Effector memory CD8-positive, alpha-beta T cell (primary cell): ENCODE measurements around the gene CD86.

Source experiments
- ATAC-seq: fragments of 150-1000 bp; cut with Tn5 transposase; replicated peaks from 2 replicates; pipeline ENCODE4 v1.10.0; 2021; ENCODE audit warnings: mild to moderate bottlenecking, moderate library complexity
- DNase-seq, 3 experiments: peaks; one replicate each; pipeline ENCODE4 v3.0.0; 2021
- H3K27ac Mint-ChIP-seq, 2 donors: one replicate each; pipeline ENCODE4 v1.8.0; 2022; ENCODE audit warnings: mild to moderate bottlenecking in 2 of 2, mixed read lengths in 2 of 2, moderate library complexity in 2 of 2
- H3K27me3 Mint-ChIP-seq, 2 donors: one replicate each; pipeline ENCODE4 v1.8.0; 2022; ENCODE audit warnings: mixed read lengths in 2 of 2
- H3K36me3 Mint-ChIP-seq: one replicate; pipeline ENCODE4 v1.8.0; 2022; ENCODE audit warnings: mild to moderate bottlenecking, moderate library complexity, mixed read lengths; ENCODE audit not compliant: insufficient read depth
- H3K4me1 Mint-ChIP-seq, 2 donors: one replicate each; pipeline ENCODE4 v1.8.0; 2022; ENCODE audit warnings: low read depth in 2 of 2, mixed read lengths in 2 of 2
- H3K4me3 Mint-ChIP-seq, 2 donors: one replicate each; pipeline ENCODE4 v1.8.0; 2022; ENCODE audit warnings: mild to moderate bottlenecking in 2 of 2, mixed read lengths in 2 of 2, moderate library complexity in 2 of 2
- H3K9me3 Mint-ChIP-seq, 2 donors: one replicate each; pipeline ENCODE4 v1.8.0; 2022; ENCODE audit warnings: mixed read lengths in 2 of 2

Gene CD86

GRCh38 chr3:122066331-122067213 lies 11.4 kb downstream of the CD86 start:
- Mint-ChIP-seq H3K4me1 (peaks cover 9 to 12% of the 10 kb centered on the region in 2 donors), H3K9me3 (no peaks in the 10 kb centered on the region), H3K27ac (peak overlapping the region; percentile 16 to 63)

GRCh38 chr3:122067214-122067550 lies 12.0 kb downstream of the CD86 start:
- Mint-ChIP-seq H3K36me3 (no peaks in the 10 kb centered on the region), H3K27ac (peak overlapping the region; percentile 16 to 63), H3K4me1 (peaks cover 9 to 12% of the 10 kb centered on the region in 2 donors), H3K27me3 (no peaks in the 10 kb centered on the region), H3K4me3 (peak overlapping the region; percentile 15 to 45), H3K9me3 (no peaks in the 10 kb centered on the region)
- DNase-seq (no peak), ATAC-seq (peak; percentile 7)

More at GRCh38 chr3:122066331-122067213, 11.4 kb downstream of the CD86 start:
- H3K36me3 Mint-ChIP-seq = no peaks in the 10 kb centered on the region
- peak overlapping the region; percentile 15 to 45 for H3K4me3 Mint-ChIP-seq
- DNase-seq = no peak
- ATAC-seq = no peak
- H3K27me3 Mint-ChIP-seq = no peaks in the 10 kb centered on the region

GRCh38 chr3:122067588-122068240 lies 12.6 kb downstream of the CD86 start:
- no peaks in the 10 kb centered on the region for H3K9me3 Mint-ChIP-seq
- H3K4me1 Mint-ChIP-seq = peaks cover 9 to 12% of the 10 kb centered on the region in 2 donors
- H3K27ac Mint-ChIP-seq = peak overlapping the region in 1 of 2 donors; percentile 16
- peak overlapping the region in 1 of 2 donors; percentile 49 for H3K4me3 Mint-ChIP-seq
- no peaks in the 10 kb centered on the region for H3K36me3 Mint-ChIP-seq
- ATAC-seq = no peak
- no peak for DNase-seq
- no peaks in the 10 kb centered on the region for H3K27me3 Mint-ChIP-seq

GRCh38 chr3:122074621-122075265 lies 19.6 kb downstream of the CD86 start:
- H3K27ac Mint-ChIP-seq = no peak overlapping the region
- peak; percentile 42 for ATAC-seq

GRCh38 chr3:122076491-122077292 lies 21.5 kb downstream of the CD86 start:
- Mint-ChIP-seq H3K36me3 (no peaks in the 10 kb centered on the region), H3K4me1 (peaks cover 11 to 25% of the 10 kb centered on the region in 2 donors), H3K27me3 (peaks cover 23 to 64% of the 10 kb centered on the region in 2 donors), H3K9me3 (no peaks in the 10 kb centered on the region), H3K27ac (peak overlapping the region in 1 of 2 donors; percentile 13), H3K4me3 (peak overlapping the region; percentile 2 to 45)
- ATAC-seq (peak; percentile 23), DNase-seq (no peak)

More at GRCh38 chr3:122074621-122075265, 19.6 kb downstream of the CD86 start:
- no peak for DNase-seq
- peak overlapping the region in 1 of 2 donors; percentile 28 for H3K4me3 Mint-ChIP-seq
- H3K27me3 Mint-ChIP-seq = peaks cover 17 to 49% of the 10 kb centered on the region in 2 donors
- H3K36me3 Mint-ChIP-seq = no peaks in the 10 kb centered on the region
- no peaks in the 10 kb centered on the region for H3K9me3 Mint-ChIP-seq
- peaks cover 10 to 16% of the 10 kb centered on the region in 2 donors for H3K4me1 Mint-ChIP-seq

GRCh38 chr3:122077293-122078234 lies 22.4 kb downstream of the CD86 start:
- H3K4me3 Mint-ChIP-seq = peak overlapping the region; percentile 35 to 45
- H3K36me3 Mint-ChIP-seq = no peaks in the 10 kb centered on the region
- DNase-seq (no peak), ATAC-seq (peak; percentile 34)
- no peaks in the 10 kb centered on the region for H3K9me3 Mint-ChIP-seq
- peaks cover 23 to 64% of the 10 kb centered on the region in 2 donors for H3K27me3 Mint-ChIP-seq
- H3K27ac Mint-ChIP-seq = no peak overlapping the region
- H3K4me1 Mint-ChIP-seq = peaks cover 11 to 25% of the 10 kb centered on the region in 2 donors

- Mint-ChIP-seq H3K27me3 (peaks cover 23 to 64% of the 10 kb centered on the region in 2 donors), H3K9me3 (no peaks in the 10 kb centered on the region), H3K4me3 (peak overlapping the region; percentile 3 to 41), H3K36me3 (no peaks in the 10 kb centered on the region), H3K4me1 (peaks cover 11 to 25% of the 10 kb centered on the region in 2 donors), H3K27ac (no peak overlapping the region)
- ATAC-seq (no peak), DNase-seq (no peak)
These were observed 23.2 kb downstream of the CD86 start for GRCh38 chr3:122078235-122078935.

- peaks cover 15 to 54% of the 10 kb centered on the region in 2 donors for H3K27me3 Mint-ChIP-seq
- no peaks in the 10 kb centered on the region for H3K9me3 Mint-ChIP-seq
- DNase-seq = no peak
- H3K27ac Mint-ChIP-seq = no peak overlapping the region
- peaks cover 9 to 25% of the 10 kb centered on the region in 2 donors for H3K4me1 Mint-ChIP-seq
- no peaks in the 10 kb centered on the region for H3K36me3 Mint-ChIP-seq
- H3K4me3 Mint-ChIP-seq = no peak overlapping the region
- no peak for ATAC-seq
These were observed 24.5 kb downstream of the CD86 start for GRCh38 chr3:122079524-122080206.

- no peak overlapping the region for H3K4me3 Mint-ChIP-seq
- H3K27me3 Mint-ChIP-seq = peaks cover 10 to 49% of the 10 kb centered on the region in 2 donors
- ATAC-seq (no peak), DNase-seq (no peak)
- H3K4me1 Mint-ChIP-seq = peaks cover 8 to 22% of the 10 kb centered on the region in 2 donors
- no peaks in the 10 kb centered on the region for H3K36me3 Mint-ChIP-seq
- no peak overlapping the region for H3K27ac Mint-ChIP-seq
- H3K9me3 Mint-ChIP-seq = no peaks in the 10 kb centered on the region
These were observed 25.0 kb downstream of the CD86 start for GRCh38 chr3:122080207-122080587.

GRCh38 chr3:122081543-122082247 lies 26.5 kb downstream of the CD86 start:
- ATAC-seq (no peak), DNase-seq (no peak)
- Mint-ChIP-seq H3K4me3 (no peak overlapping the region), H3K27ac (no peak overlapping the region), H3K36me3 (no peaks in the 10 kb centered on the region), H3K27me3 (peaks cover 10 to 34% of the 10 kb centered on the region in 2 donors), H3K4me1 (peaks cover 7 to 19% of the 10 kb centered on the region in 2 donors), H3K9me3 (no peaks in the 10 kb centered on the region)

- Mint-ChIP-seq H3K27ac (no peak overlapping the region), H3K27me3 (peaks cover 9 to 28% of the 10 kb centered on the region in 2 donors), H3K9me3 (no peaks in the 10 kb centered on the region), H3K36me3 (no peaks in the 10 kb centered on the region), H3K4me3 (no peak overlapping the region), H3K4me1 (peaks cover 1 to 15% of the 10 kb centered on the region in 2 donors)
- no peak for DNase-seq
- ATAC-seq = no peak
These were observed 27.2 kb downstream of the CD86 start for GRCh38 chr3:122082357-122082756.
